Activated CD4-positive, alpha-beta T cell treated with anti-CD3 and anti-CD28 coated beads, Interleukin-10, Interleukin-2, amounts not matched to agents 100 ng/mL and 50 ng/mL, durations not matched to agents 16 hours and 8 hours (primary cell): ENCODE measurements around the gene CALCOCO1.
"Not testable (repeated sequence)": the region's sequence is repeated elsewhere in the genome, so short reads cannot be mapped to it uniquely, and the experiment has no call there.

ENCODE experiments used
- DNase-seq: peaks from one replicate; pipeline ENCODE4 v3.0.0-alpha.2; 2020

The CALCOCO1 gene, protein sequence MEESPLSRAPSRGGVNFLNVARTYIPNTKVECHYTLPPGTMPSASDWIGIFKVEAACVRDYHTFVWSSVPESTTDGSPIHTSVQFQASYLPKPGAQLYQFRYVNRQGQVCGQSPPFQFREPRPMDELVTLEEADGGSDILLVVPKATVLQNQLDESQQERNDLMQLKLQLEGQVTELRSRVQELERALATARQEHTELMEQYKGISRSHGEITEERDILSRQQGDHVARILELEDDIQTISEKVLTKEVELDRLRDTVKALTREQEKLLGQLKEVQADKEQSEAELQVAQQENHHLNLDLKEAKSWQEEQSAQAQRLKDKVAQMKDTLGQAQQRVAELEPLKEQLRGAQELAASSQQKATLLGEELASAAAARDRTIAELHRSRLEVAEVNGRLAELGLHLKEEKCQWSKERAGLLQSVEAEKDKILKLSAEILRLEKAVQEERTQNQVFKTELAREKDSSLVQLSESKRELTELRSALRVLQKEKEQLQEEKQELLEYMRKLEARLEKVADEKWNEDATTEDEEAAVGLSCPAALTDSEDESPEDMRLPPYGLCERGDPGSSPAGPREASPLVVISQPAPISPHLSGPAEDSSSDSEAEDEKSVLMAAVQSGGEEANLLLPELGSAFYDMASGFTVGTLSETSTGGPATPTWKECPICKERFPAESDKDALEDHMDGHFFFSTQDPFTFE

DNA sequence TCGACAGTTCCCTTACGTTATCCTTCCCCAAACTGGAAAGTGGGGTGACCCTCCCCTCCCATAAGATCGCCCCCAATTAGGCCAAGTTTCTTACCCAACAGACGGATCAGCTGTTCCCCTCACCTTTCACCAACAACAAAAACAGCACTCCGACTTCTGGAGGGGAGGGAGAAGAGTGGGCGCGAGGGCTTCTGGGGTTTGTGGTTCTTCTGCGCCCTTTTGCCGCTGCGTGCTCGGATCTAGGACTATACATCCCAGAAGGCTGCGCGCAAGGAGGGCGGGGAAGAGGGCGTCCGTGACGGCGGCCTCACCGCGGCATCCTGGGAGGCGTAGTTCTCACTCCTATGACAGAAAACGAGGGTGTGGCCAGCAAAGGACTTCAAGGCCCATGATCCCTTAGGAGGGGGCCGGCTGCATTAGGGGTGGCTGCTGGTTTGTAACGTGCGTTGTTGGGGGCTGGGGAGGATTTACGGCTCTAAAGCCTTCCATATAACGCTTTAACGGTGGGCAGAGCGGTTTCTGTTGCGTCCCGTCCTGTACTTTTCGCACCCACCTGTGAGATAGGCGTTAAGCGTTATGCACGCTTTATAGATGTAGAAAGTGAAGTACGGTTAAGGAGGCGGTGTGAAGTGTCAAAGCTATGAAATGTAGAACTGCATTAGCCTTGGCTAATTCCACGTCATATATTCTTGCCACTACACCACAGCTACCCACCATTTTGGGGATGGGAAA, at the start of gene CALCOCO1:
TSS of gene CALCOCO1 (minus strand) at position 143 of the 732 bp plus-strand sequence. CDS start 2,210 bp downstream, outside the sequence.
- peak; percentile 99 for DNase-seq

DNA sequence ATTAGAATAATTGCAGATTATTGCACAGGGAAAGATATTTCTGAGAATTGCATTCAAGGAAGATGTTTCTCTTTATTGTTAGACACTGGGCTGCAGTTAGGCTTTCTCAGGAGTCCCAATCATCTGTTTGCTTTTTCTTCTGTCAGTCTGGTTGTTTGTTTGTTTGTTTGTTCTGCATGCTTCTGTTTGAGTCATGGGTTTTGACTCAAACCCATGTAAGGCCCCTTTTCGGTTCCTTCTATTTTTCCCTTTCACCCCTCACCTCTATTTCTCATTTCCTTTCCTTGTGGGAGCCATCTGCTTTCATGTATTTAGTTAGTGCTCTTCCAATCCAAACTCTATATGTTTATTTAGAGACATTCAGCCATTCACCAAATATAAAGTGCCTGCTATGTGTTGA, 49.6 kb upstream of the CALCOCO1 start:
- DNase-seq, result no peak

DNA sequence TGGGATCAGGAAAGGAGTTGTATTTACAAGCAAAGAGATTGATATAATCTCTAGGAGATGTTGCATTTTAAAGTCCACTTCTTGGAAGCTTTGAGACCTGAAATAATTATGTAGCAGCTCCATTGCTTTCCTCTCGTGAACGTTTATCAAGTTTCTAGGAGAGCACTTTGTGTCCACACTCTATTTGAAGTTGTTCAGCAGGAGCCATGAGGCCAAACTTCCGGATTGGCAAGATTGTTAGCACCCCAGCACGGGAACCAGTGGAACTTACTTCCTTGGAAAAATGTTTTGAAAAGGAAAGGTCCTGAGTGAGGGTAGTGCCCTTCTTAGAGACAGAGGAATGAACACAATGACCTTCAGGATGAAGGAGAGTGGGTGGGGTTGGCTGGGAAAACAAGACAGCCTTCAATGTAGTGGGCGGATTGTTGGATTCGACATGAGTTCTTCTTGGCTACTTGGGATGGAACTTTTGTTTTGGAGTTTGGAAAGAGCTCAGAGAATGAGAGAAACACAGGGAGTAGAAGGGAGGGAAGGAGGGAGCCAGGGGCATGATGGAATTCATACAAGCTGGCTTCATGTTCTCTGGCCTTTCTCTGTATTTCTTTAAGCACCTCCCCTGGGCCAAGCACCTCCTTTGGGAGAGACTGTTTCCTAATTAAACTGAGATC, 48.4 kb upstream of the CALCOCO1 start:
- DNase-seq, result no peak

DNA sequence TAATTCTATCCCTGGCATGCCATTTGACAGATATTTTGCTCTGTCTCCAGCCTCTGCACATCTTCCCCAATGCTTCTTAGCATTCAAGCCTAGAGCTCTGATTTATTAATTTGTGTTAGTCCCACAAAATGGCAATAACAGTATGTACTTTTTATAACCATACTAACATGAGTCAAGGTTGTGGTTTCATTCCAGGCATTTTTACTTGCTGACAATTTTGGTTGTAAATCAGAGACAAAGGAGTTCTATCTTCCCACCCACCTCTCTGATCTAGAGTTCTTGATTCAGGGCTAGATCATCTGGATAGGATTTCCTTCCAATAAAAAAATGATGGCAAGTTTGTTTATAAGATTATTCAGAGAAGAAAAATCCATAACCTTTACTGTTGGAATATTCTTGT, 43.0 kb upstream of the CALCOCO1 start:
- DNase-seq, result no peak

DNA sequence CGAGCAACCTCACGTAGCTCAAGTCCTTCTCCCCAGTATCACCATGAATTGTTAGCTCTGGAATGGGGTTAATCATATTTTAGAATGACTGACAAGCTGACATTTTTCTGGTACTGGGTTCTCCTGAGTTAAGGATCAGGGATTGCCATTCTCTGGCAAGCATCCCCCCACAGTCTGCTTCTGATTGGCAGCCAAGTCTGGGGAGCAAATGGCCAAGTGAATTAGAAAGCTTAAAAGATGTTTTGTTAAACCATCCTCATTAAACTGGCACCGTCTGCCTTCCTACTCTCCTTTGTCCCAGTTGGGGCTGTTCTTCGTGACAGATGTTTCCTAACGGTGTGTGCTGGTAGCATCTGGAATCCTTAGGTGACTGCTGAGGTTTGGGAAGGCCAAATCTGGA, 41.7 kb upstream of the CALCOCO1 start:
- no peak for DNase-seq

DNA sequence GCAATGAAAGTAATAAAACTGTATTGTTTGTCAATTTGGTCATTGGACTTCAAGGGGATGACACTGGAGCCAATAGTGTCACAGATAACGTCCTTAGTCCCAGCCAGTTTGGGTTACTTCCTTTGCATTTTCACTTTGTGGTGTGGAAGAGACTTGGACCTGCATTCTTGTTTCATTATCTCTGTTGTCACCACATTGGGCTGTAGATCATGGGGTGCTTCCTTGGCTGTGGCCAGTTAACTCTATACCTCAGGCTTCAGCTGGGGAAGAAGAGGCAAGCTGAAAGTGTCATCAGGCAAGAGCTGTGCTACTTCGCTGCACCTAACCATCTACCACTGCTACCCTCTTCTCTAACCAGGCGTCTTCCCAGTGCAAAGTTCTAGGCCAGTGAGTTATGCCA, 39.6 kb upstream of the CALCOCO1 start:
- no peak for DNase-seq

DNA sequence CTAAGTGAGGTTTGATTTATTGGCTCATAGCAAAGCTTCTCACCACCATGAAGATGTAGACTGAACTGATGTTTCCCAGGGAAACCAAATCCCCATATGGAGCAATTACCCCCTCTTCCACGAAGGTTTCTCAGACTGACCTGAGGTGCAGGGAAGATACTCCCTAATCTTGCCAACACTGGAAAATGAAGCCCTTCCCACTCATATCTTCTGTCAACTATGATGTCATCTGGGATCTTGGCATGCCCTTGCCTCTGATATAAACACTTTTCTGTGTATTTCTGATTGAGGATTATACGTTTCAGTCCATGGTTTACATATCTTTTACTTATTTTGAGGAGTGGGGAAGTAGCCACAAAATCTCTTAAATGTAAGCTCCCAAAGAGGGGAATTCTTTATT, 38.6 kb upstream of the CALCOCO1 start:
- DNase-seq, result no peak

DNA sequence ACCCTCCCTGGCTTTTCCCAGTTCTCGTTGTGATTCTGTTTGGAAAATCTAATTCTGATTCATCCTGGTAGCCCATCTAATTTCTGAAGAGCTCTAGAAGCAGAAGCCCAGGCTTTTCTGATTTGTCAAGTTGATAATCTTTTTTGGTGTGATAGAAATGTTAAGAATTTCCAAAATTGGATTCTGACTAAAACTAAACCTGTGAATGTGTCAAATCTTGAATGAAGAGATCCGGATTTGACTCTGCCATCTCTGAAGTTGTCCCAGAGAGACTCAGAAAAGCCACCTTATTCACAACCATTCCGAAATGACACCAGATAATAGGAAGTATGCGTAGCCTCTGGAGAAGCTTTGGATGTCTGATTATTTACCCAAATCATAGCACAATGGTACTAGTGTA, 37.4 kb upstream of the CALCOCO1 start:
- no peak for DNase-seq

DNA sequence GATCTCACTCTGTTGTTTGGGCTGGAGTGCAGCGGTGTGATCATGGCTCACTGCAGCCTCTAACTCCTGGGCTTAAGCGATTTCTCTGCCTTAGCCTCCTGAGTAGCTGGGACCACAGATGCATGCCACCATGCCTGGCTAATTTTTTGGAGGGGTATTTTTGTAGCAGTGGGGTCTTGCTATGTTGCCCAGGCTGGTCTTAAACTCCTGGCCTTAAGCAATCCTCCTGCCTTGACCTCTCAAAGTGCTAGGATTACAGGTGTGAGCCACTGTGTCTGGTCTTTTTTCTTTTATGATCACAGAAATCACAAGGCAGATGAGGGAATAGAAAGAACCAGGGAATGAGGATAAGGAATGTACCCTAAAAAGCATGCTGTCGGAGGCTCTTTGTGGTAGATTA, 35.5 kb upstream of the CALCOCO1 start:
- DNase-seq, result not testable (repeated sequence)

DNA sequence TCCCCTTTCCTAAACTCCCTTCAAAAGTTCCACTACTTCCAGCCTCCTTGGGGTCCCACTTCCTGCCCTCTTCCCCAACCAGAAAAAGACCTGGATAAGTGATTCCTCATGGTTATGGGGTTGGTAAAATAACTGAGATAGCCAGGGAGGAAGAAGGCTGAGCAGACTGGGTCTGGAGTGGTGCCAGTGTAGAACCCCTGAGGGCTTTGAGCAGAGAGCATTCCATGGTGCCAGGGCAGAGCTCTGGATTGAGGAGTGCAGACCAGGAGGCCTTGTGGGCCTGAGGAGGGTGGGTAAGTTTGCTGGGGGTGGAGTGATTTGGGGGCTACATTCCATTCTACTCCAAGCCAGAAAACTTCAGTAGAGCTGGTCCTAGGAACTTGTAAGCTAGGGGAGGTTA, 34.1 kb upstream of the CALCOCO1 start:
- no peak for DNase-seq

DNA sequence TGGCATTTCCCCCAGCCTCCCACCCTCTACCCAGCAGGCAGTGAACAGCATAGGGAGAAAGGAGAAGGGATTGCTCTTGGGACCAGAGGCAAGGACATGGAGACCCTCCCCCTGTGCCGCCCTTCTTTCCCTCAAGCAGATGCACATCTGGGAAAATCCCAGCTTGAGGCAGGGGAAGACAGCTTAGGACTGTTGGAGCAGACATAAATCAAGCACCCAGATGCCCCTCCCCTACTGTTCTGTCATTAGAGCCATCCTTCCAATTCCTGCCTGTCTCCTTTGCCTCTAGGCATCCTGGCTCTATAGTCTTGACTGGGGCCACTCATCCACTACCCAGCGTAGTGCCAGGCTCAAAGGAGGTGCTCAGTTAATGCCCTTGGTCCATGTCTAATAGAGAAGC, 32.0 kb upstream of the CALCOCO1 start:
- DNase-seq, result no peak

DNA sequence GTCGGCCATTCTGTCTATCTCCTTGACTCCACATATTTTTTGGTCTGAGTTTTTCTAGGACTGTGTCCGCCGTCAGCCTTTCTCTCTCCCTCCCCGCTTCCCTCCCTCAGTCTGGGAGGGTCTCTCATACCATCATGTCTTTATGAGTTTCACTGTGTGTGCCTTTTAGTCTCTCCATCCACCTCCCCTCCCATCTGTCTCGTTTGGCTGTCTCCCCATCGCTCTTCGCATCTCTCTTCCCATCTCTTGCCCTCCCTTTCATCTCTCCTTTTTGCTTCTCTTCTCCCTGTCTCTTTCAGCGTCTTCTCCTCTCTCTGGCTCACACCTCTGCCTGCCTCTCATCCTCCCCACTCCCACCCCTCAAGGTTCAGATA, 31.5 kb upstream of the CALCOCO1 start:
- no peak for DNase-seq

DNA sequence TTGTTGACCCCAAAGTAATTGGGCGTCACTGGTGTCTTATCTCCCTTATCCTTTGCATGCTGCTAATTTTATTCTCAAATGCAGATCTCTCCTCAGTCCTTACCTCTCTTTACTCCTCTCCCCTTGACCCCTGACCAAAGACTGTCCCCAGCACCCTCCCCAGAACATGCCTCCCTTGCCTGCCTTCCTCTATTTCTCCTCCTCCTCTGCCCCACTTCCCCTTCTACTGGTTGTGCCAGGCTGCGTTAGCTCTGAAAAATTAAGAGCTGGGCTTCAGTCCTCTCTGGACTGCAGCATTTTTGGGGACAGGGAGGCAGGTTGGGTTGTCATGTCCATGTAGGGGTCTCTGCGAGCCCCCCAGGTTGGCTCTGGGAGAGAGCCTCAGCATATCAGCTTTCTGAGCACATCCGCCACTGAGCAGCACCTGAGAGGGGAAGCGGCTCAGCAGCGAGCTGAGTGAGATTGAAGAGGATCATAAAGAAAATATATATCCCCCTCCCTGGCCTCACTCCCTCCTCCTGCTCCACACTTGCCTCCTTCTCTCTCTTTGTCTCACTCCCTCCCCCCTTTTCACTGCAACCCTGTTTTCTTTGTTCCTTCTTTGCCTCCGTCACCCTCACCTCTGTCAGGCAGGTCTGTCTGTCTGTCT, 31.0 kb upstream of the CALCOCO1 start:
- no peak for DNase-seq

DNA sequence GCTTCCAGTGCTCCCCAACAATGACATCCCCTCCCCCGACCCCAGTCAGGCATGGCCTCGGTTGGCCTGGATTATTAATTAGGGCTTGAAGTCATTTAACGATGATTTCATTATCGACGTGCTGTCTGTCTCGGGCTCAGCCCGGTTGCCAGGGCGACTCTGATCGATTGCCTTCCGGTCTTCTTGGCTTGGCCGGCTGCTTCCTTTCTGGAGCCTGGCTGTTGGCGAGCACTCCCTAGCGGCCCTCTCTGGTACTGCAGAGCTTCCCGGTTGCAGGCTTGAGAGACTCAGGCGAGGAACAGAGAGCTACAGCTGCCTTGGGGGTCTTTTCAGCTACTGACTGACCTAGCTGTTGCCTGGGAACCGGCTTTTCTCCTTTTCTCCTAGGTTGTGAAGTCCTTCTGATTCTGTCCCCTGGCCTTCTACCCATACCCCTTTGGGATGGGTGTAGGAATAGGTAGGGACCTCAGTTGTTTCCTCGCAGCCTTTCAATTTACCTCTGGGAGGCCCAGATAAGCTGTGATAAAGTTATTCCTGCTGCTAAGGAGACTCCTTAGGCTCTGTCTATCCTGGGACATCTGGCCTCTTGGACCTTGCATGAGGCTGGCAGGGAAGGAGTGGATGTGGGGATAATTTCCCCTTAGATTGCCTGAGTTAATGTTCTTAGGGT, 30.0 kb upstream of the CALCOCO1 start:
- DNase-seq, result peak; percentile 88

DNA sequence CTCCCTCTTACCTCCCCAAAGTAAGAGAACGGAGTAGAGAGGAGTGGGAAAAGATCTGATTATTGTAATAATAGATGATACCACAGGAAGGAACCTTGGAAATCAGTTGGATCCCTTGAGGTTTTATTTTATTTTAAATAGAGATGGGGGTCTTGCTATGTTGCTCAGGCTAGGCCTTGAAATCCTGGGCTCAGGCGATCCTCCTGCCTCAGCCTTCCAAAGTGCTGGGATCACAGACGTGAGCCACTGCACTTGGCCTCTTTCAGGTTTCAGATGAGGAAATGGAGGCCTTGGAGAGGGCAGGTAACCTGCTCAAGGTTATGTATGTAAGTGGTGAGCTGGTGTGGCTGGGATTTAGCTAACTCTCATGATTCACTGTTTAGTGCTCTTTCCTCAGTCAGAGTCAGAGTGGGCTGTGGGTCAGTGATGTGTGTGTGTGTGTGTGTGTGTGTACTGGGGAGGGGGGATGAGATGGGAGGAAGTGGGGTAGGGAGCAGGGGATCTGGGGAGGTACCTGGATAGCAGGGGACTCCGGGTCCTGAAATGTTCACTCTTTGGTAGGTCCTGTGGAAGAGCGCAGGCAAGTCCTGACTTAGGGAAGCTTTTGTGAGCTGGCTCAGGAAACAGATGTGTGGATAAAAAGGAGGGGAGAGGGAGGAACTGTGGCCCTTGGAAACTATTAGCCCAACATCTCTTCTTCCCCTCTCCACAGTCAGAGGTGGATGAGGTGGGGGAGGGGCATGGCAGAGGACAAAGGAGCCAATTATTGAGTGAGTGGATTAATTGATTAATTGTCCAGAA, 29.2 kb upstream of the CALCOCO1 start:
- DNase-seq, result no peak

DNA sequence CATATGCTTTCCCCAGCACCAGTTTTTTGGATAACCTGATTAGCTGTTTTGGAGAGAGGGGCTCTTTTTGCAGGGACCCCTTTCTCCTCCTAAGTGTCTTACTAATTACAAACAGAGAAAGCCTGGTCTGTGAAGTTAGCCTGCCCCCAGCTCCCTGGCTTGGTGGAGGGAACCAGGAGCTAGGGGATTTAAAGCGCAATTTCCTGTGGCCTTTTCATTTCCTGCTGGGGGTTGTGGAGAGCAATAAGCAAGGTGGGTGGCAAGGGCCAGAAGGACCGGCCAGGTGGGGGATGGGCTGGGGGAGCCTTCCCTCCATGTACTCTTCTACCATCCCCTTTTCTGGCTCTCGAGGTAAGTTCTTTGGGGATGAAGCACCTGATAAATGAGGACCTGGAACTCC, 28.6 kb upstream of the CALCOCO1 start:
- no peak for DNase-seq

DNA sequence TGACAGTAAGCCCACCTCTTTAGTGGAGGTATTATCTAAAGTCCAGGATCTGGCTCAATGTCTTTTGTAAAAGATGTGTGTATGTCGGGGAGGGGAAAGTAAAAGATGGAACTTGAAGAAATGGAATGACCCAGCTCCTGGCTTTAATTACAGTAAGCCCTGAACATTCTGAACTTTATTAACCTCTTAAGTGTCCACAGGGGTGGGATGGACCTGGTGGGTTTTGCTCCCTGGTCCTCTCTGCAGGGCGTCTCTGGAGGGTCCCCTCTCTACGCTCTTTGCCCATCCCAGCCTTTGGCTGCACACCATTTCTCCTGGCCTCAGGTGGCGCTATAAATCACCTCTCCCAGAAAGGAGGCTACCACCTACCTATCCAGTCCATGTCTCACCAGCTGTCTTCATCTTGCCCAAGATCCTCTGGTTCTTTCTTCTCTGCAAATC, 28.2 kb upstream of the CALCOCO1 start:
- no peak for DNase-seq

DNA sequence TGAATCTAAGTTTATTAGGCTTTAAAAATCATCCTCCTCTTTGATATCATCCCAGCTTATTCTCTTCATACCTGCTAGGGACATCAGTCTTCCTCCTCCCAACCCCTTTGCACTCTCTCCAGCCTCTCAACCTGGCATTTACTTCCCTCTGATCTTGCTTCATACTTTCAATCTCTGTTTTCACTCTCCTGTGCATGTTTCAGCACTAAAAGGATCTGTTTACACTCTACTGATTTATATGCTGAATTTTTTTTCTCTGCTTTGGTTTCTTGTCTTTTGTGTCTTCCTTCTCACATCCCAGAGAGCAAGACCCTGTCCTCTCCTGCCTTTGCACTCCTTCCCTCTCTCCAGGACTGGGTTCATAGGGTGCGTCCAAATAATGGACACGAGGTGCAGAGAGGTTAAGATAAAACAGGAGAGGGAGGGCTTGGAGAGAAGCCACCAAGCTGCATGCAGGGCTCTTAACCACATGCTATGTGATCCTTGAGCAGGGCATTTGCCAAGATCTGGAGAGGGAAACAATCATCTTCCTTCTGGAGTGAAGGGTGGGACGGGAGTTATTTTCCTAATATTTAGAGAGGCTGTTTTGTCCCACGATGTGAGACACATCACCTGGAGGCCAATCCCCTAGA, 27.5 kb upstream of the CALCOCO1 start:
- DNase-seq, result no peak

DNA sequence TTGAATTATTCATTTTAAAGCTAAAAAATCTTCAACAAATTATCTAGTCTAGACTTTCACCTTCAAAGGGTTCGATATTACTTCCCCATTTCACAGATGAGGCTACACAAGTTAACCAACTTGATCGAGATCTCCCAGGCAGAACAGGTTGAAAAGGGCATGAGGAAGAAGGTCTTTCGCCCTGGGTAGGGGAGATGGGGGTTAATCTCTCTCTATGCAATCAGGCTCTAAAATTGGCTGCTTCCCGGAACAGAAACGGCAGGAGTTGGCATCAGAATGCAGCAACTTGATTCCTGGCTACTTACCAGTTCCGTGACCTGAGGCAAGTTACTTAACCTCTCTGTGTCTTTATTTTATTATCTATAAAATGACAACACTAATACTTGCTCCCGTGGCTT, 26.9 kb upstream of the CALCOCO1 start:
- no peak for DNase-seq

DNA sequence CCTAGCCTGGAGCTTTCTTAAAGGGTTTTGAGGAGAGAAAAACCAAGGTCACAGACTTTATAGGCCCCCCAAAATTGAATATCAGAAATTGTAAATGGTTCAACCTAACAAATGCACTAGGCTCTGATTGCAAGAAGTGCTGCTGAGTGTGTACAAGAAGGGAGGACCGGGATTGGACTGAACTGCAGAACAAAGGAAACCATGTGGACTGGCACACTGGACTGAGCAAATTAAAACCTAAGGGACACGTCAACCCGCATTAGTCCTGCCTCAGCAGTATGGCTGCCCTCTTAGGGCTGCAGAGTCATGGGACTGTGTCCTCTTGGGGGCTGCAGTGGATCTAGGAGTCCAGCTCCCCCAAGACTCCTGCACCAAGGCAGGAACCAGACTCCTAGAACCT, 25.4 kb upstream of the CALCOCO1 start:
- DNase-seq, result no peak

DNA sequence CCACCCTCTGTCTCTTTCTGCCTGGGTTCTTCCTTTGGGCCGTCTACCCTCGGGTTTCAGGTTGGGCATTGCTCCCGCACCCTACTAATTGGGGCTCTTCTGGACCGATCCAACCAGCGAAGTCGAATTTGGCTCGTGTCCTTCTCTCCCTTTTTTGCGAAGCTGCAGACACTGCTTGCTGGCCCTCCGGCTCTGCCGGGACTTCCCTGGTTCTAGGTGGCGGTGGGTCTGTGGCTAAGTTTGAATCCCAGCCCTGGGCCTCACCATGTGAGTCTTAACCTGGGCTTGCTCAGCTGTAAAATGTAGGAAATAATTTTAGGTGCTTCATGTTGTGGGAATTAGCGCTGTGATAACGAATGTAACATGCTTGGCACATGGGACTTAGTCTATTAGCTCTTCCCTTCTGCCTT, 24.9 kb upstream of the CALCOCO1 start:
- DNase-seq, result no peak
